Measurements from ENCODE around the gene FOXK1. TPM values are rescaled to one million over a fixed set of nuclear protein-coding genes. Genes with fewer than 3 reads are reported as not detected.
A peak's percentile ranks its signal among the peaks of the same experiment; 100 is the strongest.

Gene FOXK1
- total RNA-seq, 2 donors from 2014 or later: 32.3 to 32.5 TPM

GRCh38 chr7:4809091-4809591, 127.0 kb downstream of the FOXK1 start:
- peak overlapping the region; percentile 19 for H3K4me3 Mint-ChIP-seq
- ATAC-seq (replicated peaks): no peak
- H3K27ac Mint-ChIP-seq: no peak overlapping the region
- H3K27me3 Mint-ChIP-seq: peaks cover 17% of the 10 kb centered on the region
- no peaks in the 10 kb centered on the region for H3K4me1 Mint-ChIP-seq
- H3K9me3 Mint-ChIP-seq: no peaks in the 10 kb centered on the region
- H3K36me3 Mint-ChIP-seq (ENCODE audit: low read depth): no peaks in the 10 kb centered on the region

- Mint-ChIP-seq H3K9me3 (no peaks in the 10 kb centered on the region), H3K4me1 (no peaks in the 10 kb centered on the region), H3K4me3 (peak overlapping the region; percentile 19), H3K27ac (no peak overlapping the region), H3K36me3 (ENCODE audit: low read depth) (no peaks in the 10 kb centered on the region), H3K27me3 (peaks cover 18% of the 10 kb centered on the region)
- ATAC-seq (replicated peaks): no peak
Measured at GRCh38 chr7:4809666-4810065, 127.6 kb downstream of the FOXK1 start.

- H3K9me3 Mint-ChIP-seq: no peaks in the 10 kb centered on the region
- H3K4me1 Mint-ChIP-seq: no peaks in the 10 kb centered on the region
Measured at GRCh38 chr7:4814433-4814832, 132.3 kb downstream of the FOXK1 start.

GRCh38 chr7:4815121-4815520, 133.0 kb downstream of the FOXK1 start:
- no peak overlapping the region for H3K27ac Mint-ChIP-seq
- ATAC-seq (replicated peaks): no peak
- H3K27me3 Mint-ChIP-seq: peaks cover 18% of the 10 kb centered on the region
- H3K4me1 Mint-ChIP-seq: no peaks in the 10 kb centered on the region
- H3K36me3 Mint-ChIP-seq (ENCODE audit: low read depth): no peaks in the 10 kb centered on the region
- H3K9me3 Mint-ChIP-seq: no peaks in the 10 kb centered on the region
- no peak overlapping the region for H3K4me3 Mint-ChIP-seq

More at GRCh38 chr7:4814433-4814832, 132.3 kb downstream of the FOXK1 start:
- Mint-ChIP-seq H3K36me3 (ENCODE audit: low read depth) (no peaks in the 10 kb centered on the region), H3K27me3 (peaks cover 18% of the 10 kb centered on the region), H3K27ac (no peak overlapping the region), H3K4me3 (no peak overlapping the region)
- ATAC-seq (replicated peaks): no peak

GRCh38 chr7:4815609-4816418, 133.7 kb downstream of the FOXK1 start:
- ATAC-seq (replicated peaks): no peak

GRCh38 chr7:4816419-4817080, 134.5 kb downstream of the FOXK1 start:
- H3K9me3 Mint-ChIP-seq: no peaks in the 10 kb centered on the region
- no peak for ATAC-seq (replicated peaks)
- H3K27me3 Mint-ChIP-seq: peaks cover 18% of the 10 kb centered on the region
- H3K4me1 Mint-ChIP-seq: no peaks in the 10 kb centered on the region
- no peak overlapping the region for H3K4me3 Mint-ChIP-seq
- H3K36me3 Mint-ChIP-seq (ENCODE audit: low read depth): no peaks in the 10 kb centered on the region
- no peak overlapping the region for H3K27ac Mint-ChIP-seq

More at GRCh38 chr7:4815609-4816418, 133.7 kb downstream of the FOXK1 start:
- Mint-ChIP-seq H3K27me3 (peaks cover 18% of the 10 kb centered on the region), H3K4me3 (no peak overlapping the region), H3K9me3 (no peaks in the 10 kb centered on the region), H3K27ac (no peak overlapping the region), H3K36me3 (ENCODE audit: low read depth) (no peaks in the 10 kb centered on the region), H3K4me1 (no peaks in the 10 kb centered on the region)

GRCh38 chr7:4817178-4817901, 135.2 kb downstream of the FOXK1 start:
- Mint-ChIP-seq H3K27ac (no peak overlapping the region), H3K4me3 (no peak overlapping the region), H3K36me3 (ENCODE audit: low read depth) (no peaks in the 10 kb centered on the region), H3K4me1 (no peaks in the 10 kb centered on the region), H3K27me3 (peaks cover 18% of the 10 kb centered on the region), H3K9me3 (no peaks in the 10 kb centered on the region)
- no peak for ATAC-seq (replicated peaks)

- H3K4me3 Mint-ChIP-seq: no peak overlapping the region
- no peaks in the 10 kb centered on the region for H3K4me1 Mint-ChIP-seq
- no peak for ATAC-seq (replicated peaks)
- no peaks in the 10 kb centered on the region for H3K9me3 Mint-ChIP-seq
- H3K27me3 Mint-ChIP-seq: peaks cover 16% of the 10 kb centered on the region
- H3K27ac Mint-ChIP-seq: no peak overlapping the region
- no peaks in the 10 kb centered on the region for H3K36me3 Mint-ChIP-seq (ENCODE audit: low read depth)
Measured at GRCh38 chr7:4818000-4818794, 136.1 kb downstream of the FOXK1 start.

GRCh38 chr7:4819560-4820404, 137.7 kb downstream of the FOXK1 start:
- H3K27ac Mint-ChIP-seq: no peak overlapping the region
- ATAC-seq (replicated peaks): no peak
- peaks cover 7% of the 10 kb centered on the region for H3K27me3 Mint-ChIP-seq
- no peaks in the 10 kb centered on the region for H3K36me3 Mint-ChIP-seq (ENCODE audit: low read depth)
- no peak overlapping the region for H3K4me3 Mint-ChIP-seq
- H3K9me3 Mint-ChIP-seq: no peaks in the 10 kb centered on the region
- no peaks in the 10 kb centered on the region for H3K4me1 Mint-ChIP-seq

GRCh38 chr7:4820405-4820966, 138.4 kb downstream of the FOXK1 start:
- H3K9me3 Mint-ChIP-seq: no peaks in the 10 kb centered on the region
- no peaks in the 10 kb centered on the region for H3K36me3 Mint-ChIP-seq (ENCODE audit: low read depth)
- H3K4me1 Mint-ChIP-seq: no peaks in the 10 kb centered on the region
- no peak overlapping the region for H3K4me3 Mint-ChIP-seq
- no peak for ATAC-seq (replicated peaks)
- peaks cover 6% of the 10 kb centered on the region for H3K27me3 Mint-ChIP-seq
- H3K27ac Mint-ChIP-seq: no peak overlapping the region
